HG02642 (cell line): Measurements from ENCODE around the gene FAM163B.

Source experiments
- ATAC-seq: cut with Tn5 transposase; IDR thresholded peaks from one replicate; pipeline ENCODE4 v1.9.1; 2021; ENCODE audit warnings: mild to moderate bottlenecking; ENCODE audit not compliant: unreplicated experiment, poor library complexity

Gene FAM163B

DNA sequence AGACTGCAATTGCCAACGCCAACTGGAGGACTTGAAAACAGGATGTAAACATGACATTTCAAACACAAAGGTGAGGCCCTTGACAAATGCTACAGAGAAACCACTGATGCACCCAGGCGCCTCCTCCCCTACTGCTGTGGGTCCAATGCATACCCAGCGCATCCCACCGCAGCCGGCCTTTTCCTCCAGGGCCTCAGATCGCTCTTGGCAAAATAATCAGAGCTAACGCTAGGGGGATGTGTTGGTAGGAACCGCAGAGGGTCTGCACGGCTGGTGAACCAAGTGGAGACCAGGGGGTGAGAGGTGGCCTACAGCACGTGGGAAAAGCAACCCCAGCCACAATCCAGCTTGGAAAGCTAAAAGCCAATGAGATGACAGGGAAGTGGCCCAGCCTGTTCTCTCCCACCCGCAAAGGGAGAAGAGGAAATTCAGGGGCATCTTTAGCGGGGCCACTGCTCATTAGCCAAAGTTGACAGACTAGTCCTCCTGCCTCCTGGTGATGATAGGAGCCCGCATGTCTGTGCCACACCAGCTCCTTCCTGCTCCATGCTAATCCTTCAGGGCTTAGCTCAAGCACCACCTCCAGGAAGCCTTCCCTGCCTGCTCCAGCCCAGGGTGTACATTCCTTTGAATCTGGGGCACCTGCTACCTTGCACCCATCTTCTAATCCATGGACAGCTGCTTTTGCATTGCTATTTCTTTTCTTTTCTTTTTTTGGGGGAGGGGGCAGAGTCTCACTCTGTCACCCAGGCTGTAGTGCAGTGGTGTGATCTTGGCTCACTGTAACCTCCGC lies 5.9 kb downstream of the FAM163B start:
- ATAC-seq: no peak

DNA sequence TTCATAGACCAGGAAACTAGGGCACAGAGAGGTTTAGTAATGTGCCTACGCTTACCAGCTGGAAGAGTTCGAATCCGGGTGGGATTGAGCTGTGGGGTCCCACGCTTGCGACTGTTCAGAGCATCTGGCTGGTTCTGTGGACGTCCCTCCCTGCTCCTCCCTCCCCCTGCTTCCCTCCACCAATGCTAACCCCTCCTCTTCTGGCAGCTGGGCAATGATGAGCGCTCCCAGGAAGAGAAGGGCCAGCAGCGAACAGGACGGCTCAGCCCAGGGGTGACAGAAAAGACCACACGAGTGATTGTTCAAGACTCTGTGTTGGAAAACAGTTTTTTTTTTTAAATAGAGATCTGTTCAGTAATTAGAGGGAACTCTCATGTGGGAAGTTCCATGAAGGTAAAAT lies 6.9 kb downstream of the FAM163B start:
- ATAC-seq: no peak

DNA sequence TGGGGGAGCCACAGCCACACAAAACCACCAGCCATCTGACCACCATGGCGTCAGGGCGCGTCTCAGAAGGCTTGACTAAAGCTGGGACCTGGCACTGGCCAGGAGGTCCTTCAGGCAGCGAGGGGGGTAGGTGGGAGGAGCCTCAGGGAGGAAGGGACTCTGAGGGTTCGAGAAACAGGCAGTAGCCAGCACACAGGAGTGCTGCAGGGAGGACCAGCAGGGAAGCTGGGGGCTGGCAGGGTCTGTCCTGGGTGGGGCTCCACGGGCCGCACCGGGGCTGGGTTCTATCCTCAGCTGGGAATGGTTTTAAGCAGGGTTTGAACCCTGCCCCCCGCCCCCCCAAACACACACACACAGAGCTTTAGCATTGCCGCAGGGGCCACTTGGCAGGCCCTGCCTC lies 7.4 kb downstream of the FAM163B start:
- ATAC-seq: no peak

DNA sequence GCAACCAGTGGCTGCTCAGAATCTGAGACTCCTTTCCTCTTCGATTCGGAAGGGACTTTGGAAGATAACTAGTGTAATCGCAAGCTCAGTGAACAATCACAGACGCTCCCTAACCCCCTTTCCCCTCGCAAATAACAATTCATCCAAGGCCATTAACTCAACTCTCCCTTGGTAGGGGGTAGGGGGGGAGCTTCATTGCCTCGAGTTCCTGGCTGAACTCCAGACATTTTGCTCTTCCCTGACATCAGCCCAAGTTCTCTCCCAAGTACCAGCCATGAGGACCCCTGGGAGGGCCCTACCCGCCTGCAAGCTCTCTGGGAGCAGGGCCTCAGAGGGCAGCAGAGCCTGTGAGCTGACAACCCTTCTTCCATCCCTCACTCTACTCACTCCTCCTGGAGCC lies 8.4 kb downstream of the FAM163B start:
- no peak for ATAC-seq

DNA sequence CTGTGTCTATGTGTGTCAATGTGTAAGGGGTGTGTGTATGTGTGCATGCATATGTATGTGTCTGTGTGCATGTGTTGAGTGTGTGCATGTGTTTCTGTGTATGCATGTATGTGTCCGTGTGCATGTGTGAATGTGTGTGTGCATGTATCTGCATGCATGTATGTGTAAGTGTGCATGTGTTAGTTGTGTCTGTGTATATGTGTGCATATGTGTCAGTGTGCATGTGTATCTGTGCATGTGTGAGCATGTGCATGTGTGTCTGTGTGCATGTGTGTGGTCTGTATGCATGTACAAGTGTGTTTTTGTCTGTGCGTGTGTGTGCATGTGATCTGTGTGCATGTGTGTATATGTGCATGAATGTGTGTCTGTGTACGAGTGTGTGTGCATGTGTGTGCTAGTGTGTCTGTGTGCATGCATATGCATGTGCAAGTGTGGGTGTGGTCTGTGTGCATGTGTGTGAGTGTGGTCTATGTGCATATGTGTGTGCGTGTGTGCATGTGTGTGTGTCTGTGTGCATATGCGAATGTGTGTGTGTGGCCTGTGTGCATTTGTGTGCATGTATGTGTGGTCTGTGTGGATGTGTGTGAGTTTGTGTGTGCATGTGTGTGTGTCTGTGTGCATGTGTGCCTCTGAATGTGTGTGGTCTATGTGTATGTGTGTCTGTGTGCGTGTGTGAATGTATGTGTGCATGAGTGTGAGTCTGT lies 9.6 kb downstream of the FAM163B start:
- ATAC-seq: no peak

DNA sequence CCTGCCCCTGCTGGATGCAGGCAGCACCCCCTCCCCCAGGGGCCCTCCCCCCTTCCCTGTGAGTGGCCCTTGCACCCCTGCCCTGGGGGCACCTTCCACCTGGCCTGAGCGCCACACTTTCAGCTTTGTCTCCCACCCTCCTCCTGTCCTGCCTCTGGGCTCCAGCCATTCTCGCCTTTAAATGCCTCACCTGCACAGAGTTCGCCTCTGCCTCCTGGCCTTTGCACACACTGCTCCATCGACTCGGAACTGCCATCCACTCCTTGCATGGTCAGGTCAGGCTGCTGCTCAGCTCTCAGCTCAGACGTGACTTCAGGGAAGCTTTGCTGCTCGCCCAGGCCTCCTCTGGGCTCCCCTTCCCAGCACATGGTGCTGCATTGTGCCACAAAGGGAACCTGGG lies 10.2 kb downstream of the FAM163B start:
- ATAC-seq: no peak

DNA sequence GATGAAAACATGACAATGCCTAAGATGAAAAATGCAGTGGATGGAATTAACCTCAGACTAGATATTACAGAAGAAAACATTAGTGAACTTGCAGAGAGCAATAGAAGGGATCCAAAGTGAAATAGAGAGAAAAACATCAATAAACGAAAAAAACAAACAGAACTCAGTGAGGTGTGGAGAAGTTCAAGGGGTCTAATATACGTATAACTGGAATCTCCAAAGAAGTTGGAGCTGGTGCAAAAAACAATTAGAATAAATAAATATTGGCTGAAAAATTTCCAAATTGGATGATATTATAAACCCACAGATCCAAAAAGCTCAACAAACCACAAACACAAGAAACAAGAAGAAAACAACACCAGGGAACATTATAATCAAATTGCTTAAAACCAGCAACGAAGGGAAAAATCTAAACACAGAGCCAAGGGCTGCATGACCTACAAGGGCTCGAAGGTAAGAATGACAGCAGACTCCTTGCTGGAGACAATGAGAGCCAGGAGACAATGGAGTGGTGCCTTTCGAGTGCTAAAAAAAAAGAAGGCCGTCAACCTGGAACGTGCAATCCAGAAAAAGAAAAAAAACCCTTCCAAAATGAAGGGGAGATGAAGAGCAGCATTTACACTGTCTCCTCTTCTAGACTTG lies 11.8 kb downstream of the FAM163B start:
- no peak for ATAC-seq

DNA sequence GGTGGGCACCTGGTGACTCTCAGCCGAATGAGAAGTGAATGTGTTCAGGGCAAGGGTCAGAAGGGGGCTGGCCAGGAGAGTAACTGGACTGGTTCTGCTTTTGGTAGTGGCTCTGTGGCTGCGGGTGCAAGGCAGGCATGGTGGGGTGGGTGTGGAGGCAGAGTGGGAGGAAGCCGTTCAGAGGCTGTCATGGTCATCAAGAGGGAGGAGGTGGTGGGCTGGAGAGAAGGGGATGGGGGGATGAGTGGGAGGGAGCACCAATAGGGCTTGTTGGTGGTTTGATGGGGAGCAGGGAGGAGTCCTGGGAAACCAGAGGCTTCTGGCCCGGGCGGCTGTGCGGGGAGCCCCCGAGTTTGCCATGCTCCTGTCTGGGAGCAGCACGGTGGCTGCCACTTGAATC lies 13.3 kb downstream of the FAM163B start:
- no peak for ATAC-seq

DNA sequence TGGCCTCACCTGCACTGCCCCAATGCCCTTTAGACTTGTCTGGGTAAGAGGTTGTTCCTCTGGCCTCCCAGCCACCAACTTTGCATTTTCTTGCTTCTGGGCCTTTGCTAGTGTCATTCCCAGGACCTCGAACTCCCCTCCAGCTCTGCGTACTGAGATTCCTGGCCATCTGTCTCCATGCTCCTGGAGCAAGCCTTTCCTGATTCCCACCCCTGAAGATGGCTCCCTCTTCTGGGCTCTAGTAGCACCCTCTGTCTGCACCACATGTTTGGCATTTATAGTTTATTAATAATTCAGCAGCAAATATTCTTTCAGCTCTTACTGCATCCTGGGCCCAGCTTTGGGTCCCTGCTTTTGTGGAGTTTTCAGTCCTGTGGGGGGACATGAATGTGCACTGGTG lies 14.9 kb downstream of the FAM163B start:
- no peak for ATAC-seq

DNA sequence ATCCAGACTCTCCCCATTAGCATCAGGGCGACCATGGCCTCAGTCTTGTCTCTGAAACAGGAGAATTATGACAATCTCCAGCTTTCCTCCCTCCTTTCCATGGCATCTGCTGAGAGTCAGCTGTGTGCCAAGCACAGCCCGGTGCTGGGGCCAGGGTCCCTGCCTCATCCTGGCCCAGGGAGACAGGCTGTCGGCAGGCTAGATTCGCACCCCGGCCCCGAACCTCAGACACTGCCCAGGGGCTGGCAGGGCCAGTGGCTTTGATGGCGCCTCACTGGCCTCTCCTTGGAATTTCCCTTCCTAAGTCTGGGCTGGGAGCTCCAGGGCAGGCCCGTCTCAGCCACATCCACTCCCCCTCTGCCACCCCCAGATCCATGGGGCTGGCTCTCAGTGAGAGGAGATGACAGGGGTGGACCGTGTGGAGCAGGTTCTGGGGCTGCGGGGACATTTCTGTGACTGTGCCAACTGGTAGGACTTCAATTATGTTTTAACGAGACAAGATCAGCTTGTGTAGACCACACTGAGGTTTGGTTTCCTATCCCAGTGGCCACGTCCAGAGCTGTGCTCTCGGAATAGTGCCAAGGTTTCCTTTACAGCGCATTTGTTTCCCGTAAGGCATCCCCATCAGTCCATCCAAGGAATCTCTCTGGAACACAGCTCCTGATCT lies 15.5 kb downstream of the FAM163B start:
- ATAC-seq: no peak

DNA sequence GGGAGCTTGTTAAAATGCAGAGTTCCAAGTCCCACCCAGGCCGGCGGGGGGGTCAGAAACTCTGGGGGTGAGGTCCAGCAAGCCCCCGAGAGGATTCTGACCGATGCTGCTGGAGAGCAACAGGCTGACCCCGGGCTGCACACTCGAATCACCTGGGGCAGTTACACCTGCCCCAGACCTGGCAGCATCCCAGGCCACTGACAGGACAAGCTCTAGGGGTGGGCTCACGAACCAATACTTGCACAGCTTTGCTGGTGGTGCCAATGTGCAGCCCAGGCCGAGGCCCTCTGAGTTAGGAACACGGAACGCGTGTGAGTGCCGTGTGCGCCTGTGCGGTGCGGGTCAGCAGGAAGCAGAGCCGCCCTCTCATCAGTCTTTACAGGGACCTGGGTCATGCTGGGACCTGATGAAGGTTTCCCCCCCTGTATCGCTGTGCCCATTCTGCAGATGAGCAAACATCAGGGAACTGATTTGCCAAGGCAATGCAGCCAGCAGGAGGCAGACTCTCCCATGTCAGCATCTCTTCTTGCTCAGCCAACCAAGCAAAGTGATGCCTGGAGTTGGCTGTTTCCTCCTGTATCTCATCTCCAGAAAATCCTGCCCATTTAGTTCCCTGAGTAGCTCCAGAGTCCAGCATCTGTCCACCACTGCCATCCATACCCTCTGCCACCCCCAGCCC lies 16.3 kb downstream of the FAM163B start:
- ATAC-seq: no peak

DNA sequence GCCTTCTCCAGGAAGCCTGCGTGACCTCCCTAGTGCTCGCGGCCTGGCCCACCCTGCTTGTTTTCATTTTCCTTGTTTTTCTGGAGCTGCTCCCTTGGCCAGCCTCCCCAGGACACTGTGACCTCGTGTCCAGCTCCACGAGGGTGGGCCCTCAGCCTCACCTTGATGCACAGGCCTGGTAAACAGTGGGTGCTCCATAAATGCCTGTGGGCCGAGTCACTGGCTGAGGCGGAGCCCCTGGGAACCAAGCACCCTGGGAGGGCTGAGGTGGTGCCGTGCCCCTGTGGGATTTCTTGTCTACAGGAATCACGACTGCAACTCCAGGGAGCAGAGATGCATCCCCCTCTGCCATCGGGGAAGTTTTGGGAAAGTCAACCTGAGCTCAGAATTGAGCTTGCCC lies 17.2 kb downstream of the FAM163B start:
- ATAC-seq: no peak

DNA sequence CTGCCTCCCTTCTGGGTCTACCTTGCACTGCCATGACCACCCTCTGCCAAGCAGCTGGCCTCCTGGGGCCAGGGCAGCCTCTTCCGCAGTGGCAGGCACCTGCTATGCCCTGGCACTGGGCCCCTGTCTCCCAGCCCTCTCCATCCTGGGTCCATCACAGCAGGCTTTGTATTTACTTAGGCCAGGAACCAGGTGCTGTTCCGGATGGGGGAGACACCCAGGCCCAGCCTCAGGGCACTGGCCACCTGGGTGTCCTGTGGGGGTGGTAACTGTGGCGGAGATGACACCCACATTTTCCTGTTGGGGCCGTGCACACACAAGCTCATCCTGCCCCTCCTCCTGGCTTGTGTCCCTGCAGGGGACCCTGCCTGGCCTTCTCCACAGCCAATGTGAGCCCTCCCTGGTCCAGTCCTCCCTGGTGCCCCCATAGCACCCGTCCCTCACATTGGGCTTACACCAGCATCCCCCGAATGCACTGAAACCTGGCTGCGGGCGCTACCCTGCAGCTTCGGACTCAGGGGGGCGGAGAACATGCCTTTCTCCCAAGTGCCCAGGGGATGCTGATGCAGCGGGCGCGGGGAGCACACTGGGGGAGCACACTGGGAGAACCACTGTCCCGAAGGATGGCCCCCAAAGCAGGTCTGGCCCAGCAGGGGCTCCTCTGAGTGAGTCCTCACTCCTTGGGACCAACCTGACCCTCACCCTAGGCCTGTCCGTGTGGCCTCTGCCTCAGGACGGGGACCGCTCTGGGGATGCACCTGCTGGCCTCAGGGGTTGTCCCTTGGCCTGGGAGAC lies 17.9 kb downstream of the FAM163B start:
- ATAC-seq: no peak

DNA sequence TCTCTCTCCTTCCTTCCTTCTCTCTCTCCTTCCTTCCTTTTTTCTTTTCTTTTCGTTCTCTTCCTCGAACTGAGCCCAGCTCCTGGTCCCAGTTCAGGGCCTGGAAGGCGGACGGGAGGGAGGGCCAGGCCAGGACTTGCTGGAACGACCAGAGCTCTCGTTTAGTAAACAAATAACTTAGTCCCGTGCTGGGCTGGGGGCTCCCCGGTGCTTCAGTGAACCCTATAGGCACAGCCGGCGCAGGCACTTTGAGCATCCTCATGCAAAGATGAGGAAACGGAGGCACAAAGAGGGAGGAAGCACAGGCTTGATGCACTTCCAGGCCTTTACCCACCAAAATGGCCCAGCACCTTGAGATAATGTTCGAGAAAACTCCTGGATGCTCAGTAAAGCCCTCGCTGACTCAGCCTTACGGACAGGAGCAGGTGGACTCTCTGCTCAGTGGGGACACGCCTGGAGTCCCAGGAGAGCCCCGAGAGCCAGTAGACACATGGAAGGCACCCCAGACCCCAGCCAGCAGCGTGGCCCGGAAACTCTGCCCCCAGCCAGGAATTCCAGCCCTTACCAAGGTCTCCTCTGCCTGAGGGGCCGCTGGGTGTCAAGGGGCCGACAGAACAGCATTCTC lies 18.8 kb downstream of the FAM163B start:
- ATAC-seq: no peak

DNA sequence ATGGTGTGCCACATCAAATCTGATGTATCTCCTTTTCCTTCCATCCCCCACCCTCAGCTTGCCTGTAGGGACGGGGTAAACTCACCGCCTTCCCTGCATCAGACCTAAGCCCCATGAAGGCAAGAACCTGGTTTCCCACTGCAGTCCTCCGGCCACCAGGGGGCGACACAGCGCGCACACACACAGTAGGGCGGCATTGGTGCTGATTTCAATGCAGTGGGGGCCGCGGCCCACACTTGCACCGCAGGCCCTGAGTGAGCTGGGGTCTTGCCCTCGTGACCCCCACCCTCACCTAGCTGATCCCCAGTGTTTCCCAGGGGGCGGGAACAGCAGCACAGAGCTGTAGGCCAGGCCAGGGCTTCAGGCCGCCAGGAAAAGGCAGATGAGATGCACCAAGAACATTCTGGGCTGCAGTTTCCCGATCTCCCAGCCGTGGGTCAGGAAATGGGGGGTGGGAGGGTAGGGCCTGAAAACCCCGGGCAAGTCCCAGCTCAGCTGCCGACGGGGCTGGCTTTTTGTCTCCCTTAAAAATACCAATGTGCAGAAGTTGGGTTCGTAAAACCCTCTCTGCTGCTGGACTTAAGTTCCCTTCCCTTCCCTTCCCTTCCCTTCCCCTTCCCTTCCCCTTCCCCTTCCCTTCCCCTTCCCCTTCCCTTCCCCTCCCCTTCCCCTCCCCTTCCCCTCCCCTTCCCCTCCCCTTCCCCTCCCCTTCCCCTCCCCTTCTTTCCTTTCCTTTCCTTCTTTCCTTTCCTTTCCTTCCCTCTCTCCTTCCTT lies 19.5 kb downstream of the FAM163B start:
- ATAC-seq: no peak

DNA sequence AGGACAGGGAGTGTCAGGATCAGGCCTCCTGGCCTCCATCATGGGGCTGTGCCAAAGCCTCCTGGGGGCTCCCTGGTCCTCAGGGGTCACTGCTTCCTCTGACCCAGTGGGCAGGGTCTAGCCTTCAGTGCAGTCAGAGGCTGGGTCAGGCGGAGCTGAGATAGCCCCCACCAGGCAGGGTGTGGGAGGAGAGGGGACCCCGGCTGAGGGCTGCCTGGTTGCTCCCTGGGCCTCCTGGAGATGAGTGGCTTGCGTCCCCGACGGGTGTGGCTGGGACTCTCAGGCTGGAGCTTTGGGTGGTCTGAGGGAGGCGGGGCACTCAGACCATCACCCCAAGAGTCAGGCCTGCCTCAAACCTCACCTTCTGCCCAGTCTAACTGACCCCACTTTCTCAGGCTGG lies 21.7 kb downstream of the FAM163B start:
- ATAC-seq: no peak

DNA sequence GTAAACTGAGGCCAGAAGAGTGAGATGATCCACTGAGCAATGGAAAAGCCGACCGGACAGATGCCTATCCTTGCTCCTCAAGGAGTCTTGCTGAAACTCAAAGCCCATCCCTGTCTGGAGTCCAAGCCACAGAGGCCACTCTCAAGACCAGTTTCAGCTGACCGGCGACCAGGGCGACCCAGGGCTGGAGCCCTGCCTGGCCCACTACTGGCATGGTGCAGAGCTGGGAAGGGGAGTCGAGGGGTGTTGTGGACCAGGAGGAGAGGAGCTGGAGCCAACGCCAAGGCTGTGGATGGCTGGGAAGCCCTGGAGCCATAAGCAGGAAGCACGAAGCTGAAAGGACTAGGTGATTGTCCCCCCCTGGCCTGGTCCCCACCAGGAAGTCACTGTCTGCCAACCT lies 22.1 kb downstream of the FAM163B start:
- ATAC-seq: no peak
